ENCODE results near the gene FARS2.

FARS2 gene

GRCh38 chr6:5595184-5595583 is 333.9 kb downstream of the FARS2 start:
- DNase-seq, result no peak

- no peak for DNase-seq
Observed at GRCh38 chr6:5597413-5597812, 336.1 kb downstream of the FARS2 start.

- DNase-seq, result no peak
Observed at GRCh38 chr6:5598123-5598522, 336.8 kb downstream of the FARS2 start.

GRCh38 chr6:5599127-5599526 is 337.8 kb downstream of the FARS2 start:
- no peak for DNase-seq

GRCh38 chr6:5605937-5606336 is 344.6 kb downstream of the FARS2 start:
- no peak for DNase-seq

GRCh38 chr6:5606546-5606945 is 345.2 kb downstream of the FARS2 start:
- no peak for DNase-seq

GRCh38 chr6:5610640-5611039 is 349.3 kb downstream of the FARS2 start:
- no peak for DNase-seq

GRCh38 chr6:5617179-5617578 is 355.9 kb downstream of the FARS2 start:
- no peak for DNase-seq

- DNase-seq, result no peak
Observed at GRCh38 chr6:5619249-5619648, 357.9 kb downstream of the FARS2 start.

- DNase-seq, result no peak
Observed at GRCh38 chr6:5622276-5623005, 361.1 kb downstream of the FARS2 start.

GRCh38 chr6:5623769-5624168 is 362.5 kb downstream of the FARS2 start:
- DNase-seq, result no peak

GRCh38 chr6:5624256-5624655 is 362.9 kb downstream of the FARS2 start:
- no peak for DNase-seq

- no peak for DNase-seq
Observed at GRCh38 chr6:5626727-5627426, 365.6 kb downstream of the FARS2 start.

GRCh38 chr6:5630636-5631035 is 369.3 kb downstream of the FARS2 start:
- no peak for DNase-seq

- DNase-seq, result no peak
Observed at GRCh38 chr6:5632348-5632935, 371.1 kb downstream of the FARS2 start.

- no peak for DNase-seq
Observed at GRCh38 chr6:5634525-5634924, 373.2 kb downstream of the FARS2 start.

- no peak for DNase-seq
Observed at GRCh38 chr6:5636210-5637030, 375.1 kb downstream of the FARS2 start.

GRCh38 chr6:5637714-5638113 is 376.4 kb downstream of the FARS2 start:
- DNase-seq, result no peak

GRCh38 chr6:5638666-5639065 is 377.4 kb downstream of the FARS2 start:
- DNase-seq, result no peak

GRCh38 chr6:5639193-5639592 is 377.9 kb downstream of the FARS2 start:
- DNase-seq, result no peak

GRCh38 chr6:5640614-5641013 is 379.3 kb downstream of the FARS2 start:
- no peak for DNase-seq

- no peak for DNase-seq
Observed at GRCh38 chr6:5644523-5645185, 383.3 kb downstream of the FARS2 start.

All from activated T-cell treated with anti-CD3 and anti-CD28 coated beads for 4 hours (primary cell).